ENCODE data around the gene TMTC2.

- no peak for TF ChIP-seq CTCF (IDR thresholded peaks at IDR 0.05)
- TF ChIP-seq POLR2A (IDR thresholded peaks at IDR 0.05): no peak
Observed at GRCh38 chr12:83049306-83049705, 362.6 kb downstream of the TMTC2 start.
